NCI-H2227 (cell line): ENCODE results near the gene PCSK5.
"Not testable (repeated sequence)": the region's sequence is repeated elsewhere in the genome, so short reads cannot be mapped to it uniquely, and the experiment has no call there.

ENCODE experiments used
- DNase-seq: peaks from one replicate; lab custom pipeline; 2025; ENCODE audit not compliant: unreplicated experiment; lab: John Stamatoyannopoulos, UW

PCSK5 gene

GRCh38 chr9:75889577-75889976 lies 896 bp upstream of the PCSK5 start:
- no peak for DNase-seq

GRCh38 chr9:75889977-75890471 lies 449 bp upstream of the PCSK5 start:
- peak; percentile 41 for DNase-seq

- peak; percentile 39 for DNase-seq
Measured at GRCh38 chr9:75891277-75891741, 836 bp downstream of the PCSK5 start.

- DNase-seq, result peak; percentile 27
Measured at GRCh38 chr9:75891771-75892215, 1.3 kb downstream of the PCSK5 start.

DNA sequence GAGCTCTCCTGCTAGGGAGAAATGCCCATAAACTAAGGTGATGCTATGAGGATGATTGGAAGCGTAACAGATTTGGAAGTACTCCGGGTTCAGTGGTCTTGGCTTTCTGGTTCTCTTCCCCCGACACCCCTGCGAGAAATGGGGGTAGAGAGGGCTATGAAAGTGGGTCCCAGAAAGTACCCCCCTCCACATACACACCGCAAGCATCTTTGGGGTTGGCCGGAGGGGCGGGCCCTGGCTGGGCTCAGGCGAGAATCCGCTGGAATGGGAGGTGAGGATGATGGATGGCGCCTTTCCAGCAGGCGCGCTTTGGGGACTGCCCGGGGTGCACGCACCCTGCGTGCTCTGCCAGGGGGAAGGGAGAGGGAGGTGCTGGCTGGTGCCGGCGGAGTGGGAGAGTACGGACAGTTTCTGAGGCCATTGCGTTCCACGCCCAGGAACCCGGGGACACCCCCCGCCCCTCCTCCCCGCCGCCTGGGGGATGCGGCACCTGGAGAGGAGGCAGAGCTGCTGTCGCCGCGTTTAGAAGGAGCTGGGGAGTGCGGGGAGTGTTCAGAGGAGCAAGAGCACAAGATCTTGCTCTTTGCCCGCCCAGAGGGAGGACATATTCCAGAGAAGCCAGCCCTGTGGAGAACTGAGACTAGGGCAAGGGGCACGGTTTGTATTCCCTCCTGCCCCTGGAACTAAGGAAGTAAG lies 1.9 kb downstream of the PCSK5 start:
- peak; percentile 39 for DNase-seq

GRCh38 chr9:75893106-75893505 lies 2.6 kb downstream of the PCSK5 start:
- DNase-seq, result no peak

GRCh38 chr9:75894566-75894965 lies 4.1 kb downstream of the PCSK5 start:
- DNase-seq, result no peak

DNA sequence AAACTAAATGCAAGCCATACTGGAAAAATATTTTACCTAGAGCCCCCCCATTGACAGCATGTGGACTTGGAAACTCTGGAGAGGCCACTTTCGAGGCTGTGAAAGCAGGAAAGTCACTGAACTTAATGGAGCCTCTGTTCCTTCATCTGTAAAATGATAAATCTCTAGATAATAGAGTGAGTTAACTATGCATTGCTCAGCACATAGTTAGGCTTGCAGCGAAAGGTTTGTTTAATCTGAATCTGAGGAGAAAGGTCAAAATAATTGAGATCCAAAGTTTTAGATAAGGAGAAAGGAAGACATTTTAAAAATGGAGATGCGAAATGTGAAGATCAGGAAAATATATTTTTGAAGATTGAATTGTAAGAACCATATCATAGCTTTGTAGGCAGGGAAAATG lies 4.6 kb downstream of the PCSK5 start:
- no peak for DNase-seq

GRCh38 chr9:75896193-75896592 lies 5.7 kb downstream of the PCSK5 start:
- no peak for DNase-seq

DNA sequence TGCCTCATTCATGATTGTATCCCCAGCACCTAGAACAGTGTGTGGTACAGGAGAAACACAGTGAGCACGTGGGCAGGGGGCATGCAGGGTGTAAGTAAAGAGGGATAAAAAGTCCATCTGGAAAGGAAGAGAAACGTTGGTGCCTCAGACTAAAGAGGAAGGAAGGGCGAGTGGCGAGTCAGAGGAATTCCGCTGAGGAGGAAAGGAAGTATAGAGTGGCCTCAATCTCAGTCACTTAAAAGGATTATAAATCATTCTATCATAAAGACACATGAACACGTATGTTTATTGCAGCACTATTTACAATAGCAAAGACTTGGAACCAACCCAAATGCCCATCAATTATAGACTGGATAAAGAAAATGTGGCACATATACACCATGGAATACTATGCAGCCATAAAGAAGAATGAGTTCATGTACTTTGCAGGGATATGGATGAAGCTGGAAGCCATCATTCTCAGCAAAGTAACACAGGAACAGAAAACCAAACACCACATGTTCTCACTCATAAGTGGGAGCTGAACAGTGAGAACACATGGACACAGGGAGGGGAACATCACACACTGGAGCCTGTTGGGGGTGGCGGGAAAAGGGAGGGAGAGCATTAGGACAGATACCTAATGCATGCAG lies 10.5 kb downstream of the PCSK5 start:
- DNase-seq, result not testable (repeated sequence)

DNA sequence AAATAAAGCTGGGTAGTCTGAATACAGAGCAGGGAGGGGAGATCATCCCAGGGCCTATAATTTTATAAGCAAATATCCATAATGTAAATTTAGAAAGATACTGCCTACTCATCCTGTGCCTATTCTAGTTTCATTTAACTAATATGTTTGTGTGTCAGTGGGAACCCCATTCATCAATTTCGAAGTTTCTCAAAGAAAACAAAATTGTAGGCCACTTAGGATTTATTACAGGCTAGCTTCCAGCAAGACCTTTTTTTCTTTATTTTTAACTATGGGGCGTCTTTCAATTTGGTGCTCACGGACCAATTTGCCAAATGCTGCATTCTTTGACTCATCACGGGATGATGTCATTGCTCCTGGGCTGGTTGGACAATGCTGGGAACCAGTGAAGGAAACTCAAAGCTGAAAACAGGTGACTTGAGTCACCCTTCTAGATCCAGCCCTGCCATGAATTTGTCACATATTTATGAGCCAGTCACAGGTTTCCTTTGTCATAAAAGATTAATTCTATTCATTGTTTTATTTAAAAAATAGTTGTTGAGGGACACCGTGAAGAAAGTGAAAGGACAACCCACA lies 13.4 kb downstream of the PCSK5 start:
- peak; percentile 66 for DNase-seq

- DNase-seq, result no peak
Measured at GRCh38 chr9:75904364-75904763, 13.9 kb downstream of the PCSK5 start.

DNA sequence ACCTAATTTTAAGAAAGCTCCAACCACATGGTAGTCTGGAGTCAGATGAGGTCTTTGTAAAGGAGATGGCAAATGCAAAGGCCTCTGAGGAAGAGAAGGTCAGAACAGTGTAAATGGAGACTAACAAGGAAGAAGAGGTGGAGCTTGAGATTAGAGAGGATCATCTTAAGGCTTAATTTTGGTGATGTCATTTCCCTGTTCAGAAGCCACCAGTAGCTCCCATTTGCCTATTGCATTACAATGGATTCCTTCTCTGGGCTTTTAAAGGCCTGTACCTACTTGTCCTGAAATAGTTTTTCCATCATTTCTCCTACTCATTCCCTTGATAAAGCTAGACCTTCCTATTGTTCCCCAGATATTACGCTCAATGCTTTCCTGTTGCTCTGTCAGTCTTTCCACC lies 16.1 kb downstream of the PCSK5 start:
- no peak for DNase-seq

DNA sequence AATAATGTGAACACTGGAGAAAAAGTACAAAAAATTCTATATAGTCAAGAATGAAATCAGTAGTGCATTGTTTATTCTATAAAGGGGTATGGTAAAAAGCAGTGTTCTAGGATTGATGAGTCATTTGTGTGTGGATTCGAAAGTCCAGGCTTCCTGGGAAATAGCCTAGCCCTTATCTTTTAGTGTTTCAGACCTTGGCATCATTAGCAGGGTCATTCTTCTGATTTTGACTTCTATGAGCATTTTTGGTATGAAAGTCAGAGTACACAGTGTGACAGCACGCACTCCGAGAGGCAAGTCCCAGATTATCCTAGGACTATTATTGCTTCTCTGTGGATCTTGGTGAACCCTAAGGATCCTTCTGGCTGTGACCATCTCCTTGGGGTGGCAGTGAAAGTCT lies 16.9 kb downstream of the PCSK5 start:
- DNase-seq, result no peak

DNA sequence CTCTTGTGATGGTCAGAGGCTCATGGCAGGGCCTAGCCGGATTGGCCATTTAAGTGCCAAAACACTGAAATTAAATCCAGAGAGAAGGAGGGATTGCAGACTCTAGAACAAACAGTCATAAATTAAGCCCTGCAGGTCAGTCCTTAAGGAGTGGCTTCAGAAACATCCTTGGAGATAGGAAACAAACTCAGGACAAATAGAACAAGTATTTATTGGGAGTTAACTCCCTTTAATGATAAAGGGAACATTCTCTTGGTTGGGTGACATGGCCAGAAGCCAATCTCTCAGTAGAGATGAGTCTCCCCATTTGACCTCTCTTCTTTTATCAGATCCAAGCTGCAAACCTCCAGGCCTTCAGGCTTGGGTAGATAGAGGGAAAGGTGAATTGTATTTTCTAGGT lies 17.4 kb downstream of the PCSK5 start:
- no peak for DNase-seq

GRCh38 chr9:75909776-75910175 lies 19.3 kb downstream of the PCSK5 start:
- no peak for DNase-seq

GRCh38 chr9:75910731-75911130 lies 20.3 kb downstream of the PCSK5 start:
- DNase-seq, result no peak

DNA sequence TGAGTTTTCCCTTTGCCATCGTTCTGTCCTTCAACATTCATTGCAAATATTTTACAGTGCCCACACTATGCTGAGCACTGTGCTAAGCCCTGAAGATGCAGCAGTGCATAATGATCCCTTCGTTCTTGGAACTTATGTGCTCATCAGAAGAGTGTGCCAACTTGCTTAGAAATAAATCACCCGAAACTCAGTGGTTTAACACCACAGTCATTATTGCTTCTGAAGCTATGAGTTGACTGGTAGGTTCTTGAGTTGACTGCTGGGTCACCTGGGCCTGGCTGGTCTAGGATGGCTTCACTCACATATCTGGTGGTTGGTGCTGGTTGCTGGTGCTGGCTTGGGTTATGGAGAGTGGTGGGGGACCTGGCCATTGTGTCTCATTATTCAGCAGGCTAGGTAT lies 20.9 kb downstream of the PCSK5 start:
- DNase-seq, result no peak

DNA sequence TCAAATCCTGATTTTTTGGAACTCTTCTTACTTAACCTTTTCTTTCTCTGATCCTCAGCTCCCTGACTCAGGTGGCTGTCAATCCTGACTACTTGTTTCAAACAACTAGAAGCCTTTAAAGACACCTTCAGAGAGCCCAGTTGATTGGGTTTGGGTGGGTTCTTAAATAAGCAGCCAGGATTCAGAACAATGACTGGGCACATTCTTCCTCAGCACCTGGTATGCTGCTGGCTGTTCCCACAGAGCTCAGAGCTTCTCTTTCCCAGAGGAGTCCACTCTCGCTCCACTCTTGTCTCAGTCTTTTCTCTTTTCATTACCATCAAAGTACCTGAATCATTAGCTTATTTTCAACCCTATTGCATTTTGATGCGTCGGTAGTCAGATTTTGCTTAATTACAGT lies 22.5 kb downstream of the PCSK5 start:
- DNase-seq, result no peak

- DNase-seq, result no peak
Measured at GRCh38 chr9:75914002-75914401, 23.5 kb downstream of the PCSK5 start.

GRCh38 chr9:75914883-75915452 lies 24.5 kb downstream of the PCSK5 start:
- DNase-seq, result no peak

GRCh38 chr9:75918154-75918553 lies 27.7 kb downstream of the PCSK5 start:
- DNase-seq, result no peak
